ENCODE measurements around the gene PPID. TPM values are rescaled to one million over a fixed set of nuclear protein-coding genes. Genes with fewer than 3 reads are reported as not detected.
"Not testable (repeated sequence)": the region's sequence is repeated elsewhere in the genome, so short reads cannot be mapped to it uniquely, and the experiment has no call there.

Gene PPID
- polyA plus RNA-seq (ENCODE audit: insufficient read length): 43.6 TPM

DNA sequence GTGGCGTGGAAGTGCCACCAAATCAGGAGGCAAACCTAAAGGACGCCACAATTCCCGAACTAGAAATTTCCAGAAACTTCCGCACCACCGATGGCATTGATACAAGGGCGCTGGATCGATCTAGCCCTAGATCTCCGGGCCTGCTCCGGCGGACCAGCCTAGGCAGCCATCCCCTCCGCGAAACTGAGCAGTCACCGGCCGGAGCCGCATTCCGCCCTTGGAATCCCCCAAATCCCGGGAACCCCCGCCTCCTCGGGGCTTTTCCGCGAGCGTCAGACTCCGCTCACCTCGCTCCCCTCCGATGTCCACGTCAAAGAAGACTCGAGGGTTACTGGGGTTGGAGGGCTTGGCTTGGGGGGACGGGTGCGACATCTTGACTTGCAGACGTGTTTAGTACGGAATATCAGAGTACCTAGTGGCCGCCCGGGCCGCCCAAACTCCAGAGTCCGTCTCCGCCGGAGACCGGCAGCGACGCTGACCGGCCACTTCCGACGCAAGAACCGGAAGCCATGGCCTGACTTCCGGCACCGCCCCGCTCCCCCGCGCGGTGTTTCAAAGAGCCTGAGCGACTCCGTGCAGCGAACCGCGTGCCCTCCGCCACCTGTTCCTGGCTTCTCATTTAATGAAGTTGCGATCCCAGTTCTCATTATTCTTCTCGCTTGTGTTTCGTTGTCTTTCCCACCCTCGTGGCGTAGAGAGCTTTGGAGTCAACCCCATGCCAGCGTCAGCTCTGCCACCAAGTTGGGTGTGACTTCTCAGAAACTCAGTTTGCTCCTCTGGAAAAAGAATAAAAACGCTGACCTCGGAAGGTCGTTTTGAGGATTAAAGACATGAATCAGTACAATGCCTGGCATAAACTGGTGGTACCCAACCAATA, at the start of gene PPID:
Gene PPID (minus strand): TSS at position 480 of the 877 bp plus-strand sequence. CDS start 108 bp downstream, at position 372.
- peak; percentile 40 for DNase-seq (ENCODE audit: low read depth)

DNA sequence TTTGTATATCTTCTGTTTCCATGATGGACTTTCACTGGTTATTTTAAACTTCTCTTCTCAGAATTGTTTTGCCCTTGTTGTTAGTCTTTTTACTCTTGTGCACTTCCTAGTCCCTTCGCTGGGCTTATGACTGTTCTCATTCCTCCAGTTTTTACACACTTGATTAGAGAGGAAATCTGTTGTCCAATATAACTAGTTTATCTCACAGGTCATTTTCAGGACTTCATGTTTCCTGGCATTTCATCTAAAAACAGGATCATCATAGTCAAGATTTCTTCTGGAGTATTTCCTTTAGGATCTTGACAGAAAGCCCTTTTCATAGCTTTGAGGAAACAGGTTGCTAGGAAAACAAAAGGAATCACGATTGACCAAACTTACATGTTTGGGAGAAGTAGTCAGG, 48.6 kb upstream of the PPID start:
- DNase-seq (ENCODE audit: low read depth): no peak

DNA sequence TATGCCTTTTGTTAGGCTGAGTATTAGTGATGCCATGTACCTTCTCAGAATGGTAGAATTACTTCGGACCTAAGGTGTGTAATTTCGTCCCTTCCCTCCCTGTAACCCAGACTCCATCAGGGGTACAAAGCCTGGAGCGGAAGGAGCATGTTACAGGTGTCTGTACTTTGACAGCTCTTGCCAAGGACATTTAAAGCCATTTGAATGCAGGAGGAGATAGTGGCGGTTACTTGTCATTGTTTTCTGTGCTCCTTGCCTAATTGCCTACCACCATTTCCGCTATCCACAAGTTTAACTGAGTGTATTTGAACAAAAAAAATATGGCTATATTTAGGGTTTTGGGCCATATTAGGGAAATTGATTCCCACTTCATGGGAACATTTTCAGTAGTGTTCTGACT, 47.5 kb upstream of the PPID start:
- no peak for DNase-seq (ENCODE audit: low read depth)

DNA sequence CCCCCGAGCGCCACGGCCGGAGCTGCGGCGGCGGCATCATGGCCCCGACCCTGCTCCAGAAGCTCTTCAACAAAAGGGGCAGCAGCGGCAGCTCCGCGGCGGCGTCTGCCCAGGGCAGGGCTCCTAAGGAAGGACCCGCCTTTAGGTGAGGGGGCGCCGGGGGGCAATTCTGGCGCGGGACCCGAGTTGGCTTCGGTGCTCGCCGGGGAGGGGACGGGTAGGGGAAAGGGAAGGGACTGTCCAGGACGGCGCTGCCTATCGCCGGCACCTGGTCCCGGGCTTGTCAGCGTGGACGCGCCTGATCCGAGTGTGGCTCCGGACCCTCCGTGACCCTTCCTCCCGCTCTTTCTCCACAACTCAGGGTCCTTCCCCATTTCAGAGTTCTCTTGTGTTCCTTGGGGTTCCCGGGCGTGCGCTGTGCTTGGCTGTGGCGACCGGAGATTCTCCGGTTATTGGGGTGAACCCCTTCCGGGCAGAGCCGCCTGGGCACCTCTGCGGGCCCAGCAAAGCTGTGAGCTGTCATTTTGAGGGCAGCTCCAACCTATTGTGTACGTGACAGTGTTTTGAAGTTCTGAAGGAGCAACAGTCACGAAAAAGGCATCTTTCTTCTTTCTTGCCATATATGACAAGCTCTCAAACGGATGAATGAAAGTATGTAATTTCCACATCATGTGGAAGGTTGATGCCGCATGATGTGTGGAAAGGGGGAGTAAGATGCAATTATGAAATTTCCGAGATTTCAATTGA, 46.2 kb upstream of the PPID start:
- no peak for DNase-seq (ENCODE audit: low read depth)

DNA sequence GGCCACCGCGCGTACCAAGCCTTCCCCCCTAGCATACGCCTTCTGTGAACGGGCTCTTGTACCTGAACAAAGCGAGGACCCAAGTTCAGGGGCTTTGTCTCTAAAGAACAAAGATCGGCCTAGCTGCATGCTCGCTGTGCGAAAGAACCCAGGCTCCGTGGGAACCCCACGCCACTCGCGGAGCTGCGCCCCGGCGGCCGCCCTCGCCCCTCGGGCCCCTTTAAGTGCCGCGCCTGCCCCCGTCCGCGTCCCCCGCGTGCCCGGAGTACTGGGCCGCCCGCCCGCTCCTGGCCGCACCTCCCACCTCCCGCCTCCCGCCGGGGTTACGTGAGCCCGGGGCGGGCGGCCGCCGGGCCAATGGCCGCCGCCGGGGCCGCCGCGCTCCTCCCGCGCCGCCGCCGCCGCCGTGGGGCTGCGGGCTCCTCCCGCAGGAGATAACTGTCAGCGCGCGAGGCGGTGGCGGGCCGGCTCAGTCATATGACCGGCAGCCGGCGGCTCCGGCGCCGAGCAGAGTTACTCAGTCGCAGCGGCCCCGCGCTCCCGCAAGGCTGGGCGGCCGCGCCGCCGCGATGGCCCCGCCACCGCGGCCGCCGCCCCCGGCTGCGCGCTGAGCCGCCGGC, 45.5 kb upstream of the PPID start, which contains the start of gene FNIP2:
Gene FNIP2 (plus strand): TSS at position 472 of the 620 bp plus-strand sequence. CDS start 187 bp downstream, outside the sequence.
- no peak for DNase-seq (ENCODE audit: low read depth)

DNA sequence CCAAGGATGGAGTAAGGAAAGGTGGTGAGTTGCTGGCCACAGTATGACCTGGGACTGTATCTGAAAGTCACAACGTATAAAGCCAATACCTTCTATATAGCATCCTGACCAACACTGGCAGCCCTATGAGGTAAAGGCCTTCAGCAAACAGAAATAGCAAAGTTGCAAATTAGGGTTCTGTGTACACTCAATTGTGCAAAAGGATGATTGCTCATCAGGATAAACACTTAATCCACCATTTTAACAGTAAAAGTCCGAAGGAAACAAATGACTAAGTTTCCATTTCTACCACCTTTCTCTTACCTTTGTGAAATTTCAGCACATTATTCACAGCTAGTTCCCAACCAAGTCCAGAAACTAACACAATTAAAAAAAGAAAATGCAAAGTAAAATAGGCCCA, 44.3 kb upstream of the PPID start:
- DNase-seq (ENCODE audit: low read depth): no peak

DNA sequence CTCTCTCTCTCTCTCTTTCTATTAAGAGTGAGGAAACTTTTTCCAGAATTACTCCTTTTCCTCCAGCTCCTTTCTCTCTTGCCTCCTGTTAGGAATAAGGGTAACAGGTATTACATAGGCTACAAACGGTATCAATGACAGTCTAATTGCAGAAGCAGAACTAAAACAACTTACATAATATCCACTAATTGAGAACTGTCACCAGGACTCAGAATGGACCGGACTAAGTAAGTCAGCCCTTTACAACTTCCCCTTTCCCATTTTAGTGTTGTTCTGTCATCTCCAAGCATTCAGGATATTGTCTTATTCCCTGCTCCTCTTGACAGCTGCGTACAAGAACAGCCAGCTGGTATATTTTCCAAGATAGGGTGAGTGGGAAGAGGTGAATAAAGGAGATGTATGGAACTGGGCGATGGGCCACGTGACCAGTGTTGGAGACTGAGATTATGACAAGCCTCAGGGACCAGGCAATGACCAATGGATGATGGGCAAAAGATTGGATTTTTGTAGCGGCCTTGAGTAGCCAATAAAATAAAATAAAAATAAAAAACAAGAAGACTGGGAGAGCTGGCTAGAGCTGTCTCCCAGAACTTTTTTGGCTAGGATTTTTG, 43.3 kb upstream of the PPID start:
- DNase-seq (ENCODE audit: low read depth): no peak

DNA sequence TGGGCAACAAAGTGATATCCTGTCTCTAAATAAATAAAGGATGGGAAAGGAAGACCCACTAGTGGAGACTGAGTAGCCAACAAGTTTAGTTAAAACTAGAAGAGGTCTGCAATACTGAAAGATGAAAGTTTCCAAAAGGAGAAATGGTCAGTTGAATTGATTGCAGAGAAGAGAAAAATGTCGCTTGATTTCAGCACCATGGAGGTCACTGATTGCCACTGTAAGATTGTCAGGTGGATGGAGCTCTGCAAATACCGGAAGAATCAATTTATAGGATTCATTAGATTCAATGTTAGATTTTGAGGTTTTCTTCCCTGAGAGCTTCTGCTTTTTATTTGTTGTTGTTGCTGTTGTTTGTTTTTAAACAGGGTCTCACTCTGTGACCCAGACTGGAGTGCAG, 40.3 kb upstream of the PPID start:
- DNase-seq (ENCODE audit: low read depth): no peak

DNA sequence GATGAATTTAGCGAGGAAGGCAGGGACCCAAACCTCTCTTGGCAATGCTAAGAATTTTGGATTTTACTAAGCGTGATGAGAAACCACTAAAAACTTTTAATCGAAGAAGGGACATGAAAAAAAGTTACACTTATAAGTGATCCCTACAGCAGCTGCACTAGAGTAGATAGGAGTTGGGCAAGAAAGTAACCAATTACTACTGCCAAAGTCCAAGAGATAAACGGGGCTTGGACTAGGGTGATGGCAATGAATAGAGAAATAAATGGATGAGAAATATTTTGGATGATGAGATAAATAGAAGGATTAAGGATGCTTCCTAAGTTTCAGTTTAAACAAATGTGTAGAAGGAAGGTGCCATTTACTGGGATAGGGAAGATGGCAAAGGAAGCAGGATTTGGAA, 39.4 kb upstream of the PPID start:
- no peak for DNase-seq (ENCODE audit: low read depth)

DNA sequence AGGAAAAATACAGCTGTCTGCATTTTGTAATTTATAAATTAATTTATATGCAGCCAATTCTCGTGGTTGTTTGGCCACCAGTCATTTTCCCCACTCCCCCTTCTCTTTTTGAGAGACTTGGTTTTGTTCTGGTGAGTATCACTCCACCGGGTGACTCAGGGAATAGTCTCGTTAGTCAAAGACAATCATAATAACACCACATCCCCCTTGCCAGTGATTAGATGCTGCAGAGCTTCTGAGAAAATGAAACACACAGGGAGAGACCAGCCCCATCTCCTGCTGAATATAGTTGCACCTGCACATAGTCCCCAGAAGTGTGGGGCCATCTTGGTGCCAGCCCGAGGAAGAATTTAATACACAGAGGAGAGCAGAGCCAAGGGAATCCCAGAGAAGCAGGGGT, 37.7 kb upstream of the PPID start:
- DNase-seq (ENCODE audit: low read depth): no peak

DNA sequence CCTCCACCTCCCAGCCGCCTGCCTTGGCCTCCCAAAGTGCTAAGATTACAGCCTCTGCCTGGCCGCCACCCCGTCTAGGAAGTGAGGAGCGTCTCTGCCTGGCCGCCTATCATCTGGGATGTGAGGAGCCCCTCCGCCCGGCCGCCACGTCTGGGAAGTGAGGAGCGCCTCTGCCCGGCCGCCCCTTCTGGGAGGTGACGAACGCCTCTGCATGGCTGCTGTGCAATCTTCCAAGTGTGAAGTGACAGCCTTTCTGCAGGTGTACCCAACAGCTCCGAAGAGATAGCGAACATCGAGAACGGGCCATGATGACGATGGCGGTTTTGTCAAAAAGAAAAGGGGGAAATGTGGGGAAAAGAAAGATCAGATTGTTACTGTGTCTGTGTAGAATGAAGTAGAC, 36.3 kb upstream of the PPID start:
- not testable (repeated sequence) for DNase-seq (ENCODE audit: low read depth)

DNA sequence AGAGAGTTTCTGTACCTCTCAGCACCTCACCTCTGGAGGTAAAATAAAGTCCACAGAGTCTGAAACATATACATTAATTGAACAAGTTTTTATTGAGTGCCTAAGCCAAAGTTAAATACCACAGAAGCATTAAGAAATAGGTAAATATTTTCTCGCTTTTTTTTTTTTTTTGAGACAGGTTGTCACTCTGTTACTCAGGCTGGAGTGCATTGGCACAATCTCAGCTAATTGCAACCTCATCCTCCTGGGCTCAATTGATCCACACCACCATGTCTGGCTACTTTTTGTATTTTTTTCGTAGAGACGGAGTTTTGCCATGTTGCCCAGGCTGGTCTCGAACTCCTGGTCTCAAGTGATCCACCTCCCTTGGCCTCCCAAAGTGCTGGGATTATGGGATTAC, 35.5 kb upstream of the PPID start:
- DNase-seq (ENCODE audit: low read depth): no peak

DNA sequence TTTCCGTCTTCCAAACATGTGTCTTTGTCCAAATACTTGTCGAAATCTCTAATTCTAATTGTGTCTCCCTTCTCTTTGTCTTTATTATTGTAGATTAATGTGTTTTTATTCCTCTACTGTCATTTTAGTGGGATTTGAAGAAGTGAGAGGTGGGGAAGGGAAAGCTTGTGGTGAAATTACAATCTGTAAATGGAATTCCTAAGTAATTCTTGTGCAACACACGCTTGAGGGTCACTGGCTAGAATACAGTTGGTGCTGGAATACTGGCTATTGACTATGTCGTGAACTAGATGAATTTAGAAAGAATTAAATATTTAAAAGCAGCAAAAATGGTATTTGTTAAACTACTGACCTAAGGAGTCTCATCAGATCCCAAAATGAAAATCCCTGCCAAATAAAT, 34.9 kb upstream of the PPID start:
- DNase-seq (ENCODE audit: low read depth): no peak

DNA sequence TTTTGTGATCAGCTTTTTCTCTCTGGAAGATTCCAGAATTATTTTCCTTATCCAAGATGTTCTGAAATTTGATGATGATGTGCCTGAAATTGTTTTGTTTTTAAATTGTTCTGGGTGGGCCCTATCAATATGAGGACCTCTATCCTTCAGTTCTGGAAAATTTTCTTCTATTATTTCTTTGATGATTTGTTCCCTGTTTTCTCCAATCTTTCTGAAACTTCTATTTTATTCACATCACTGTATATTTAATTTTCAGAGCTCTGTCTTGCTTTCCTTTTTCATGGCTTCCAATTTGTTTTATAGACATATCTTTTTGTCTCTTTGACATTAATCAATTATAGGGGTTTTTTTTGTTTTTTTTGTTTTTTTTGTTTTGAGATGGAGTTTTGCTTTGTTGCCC, 33.4 kb upstream of the PPID start:
- DNase-seq (ENCODE audit: low read depth): no peak

DNA sequence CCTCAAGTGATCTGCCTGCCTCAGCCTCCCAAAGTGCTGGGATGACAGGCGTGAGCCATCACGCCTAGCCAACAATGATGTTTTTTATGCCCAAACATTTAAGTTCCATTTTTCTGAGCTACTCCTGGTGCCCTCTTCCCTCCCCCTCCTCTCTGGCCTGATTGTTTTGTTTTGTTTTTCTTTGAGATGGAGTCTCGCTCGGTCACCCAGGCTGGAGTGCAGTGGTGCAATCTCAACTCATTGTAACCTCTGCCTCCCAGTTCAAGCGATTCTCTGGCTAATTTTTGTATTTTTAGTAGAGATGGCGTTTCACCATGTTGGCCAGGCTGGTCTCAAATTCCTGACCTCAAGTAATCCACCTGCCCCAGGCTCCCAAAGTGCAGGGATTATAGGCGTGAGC, 32.6 kb upstream of the PPID start:
- not testable (repeated sequence) for DNase-seq (ENCODE audit: low read depth)

DNA sequence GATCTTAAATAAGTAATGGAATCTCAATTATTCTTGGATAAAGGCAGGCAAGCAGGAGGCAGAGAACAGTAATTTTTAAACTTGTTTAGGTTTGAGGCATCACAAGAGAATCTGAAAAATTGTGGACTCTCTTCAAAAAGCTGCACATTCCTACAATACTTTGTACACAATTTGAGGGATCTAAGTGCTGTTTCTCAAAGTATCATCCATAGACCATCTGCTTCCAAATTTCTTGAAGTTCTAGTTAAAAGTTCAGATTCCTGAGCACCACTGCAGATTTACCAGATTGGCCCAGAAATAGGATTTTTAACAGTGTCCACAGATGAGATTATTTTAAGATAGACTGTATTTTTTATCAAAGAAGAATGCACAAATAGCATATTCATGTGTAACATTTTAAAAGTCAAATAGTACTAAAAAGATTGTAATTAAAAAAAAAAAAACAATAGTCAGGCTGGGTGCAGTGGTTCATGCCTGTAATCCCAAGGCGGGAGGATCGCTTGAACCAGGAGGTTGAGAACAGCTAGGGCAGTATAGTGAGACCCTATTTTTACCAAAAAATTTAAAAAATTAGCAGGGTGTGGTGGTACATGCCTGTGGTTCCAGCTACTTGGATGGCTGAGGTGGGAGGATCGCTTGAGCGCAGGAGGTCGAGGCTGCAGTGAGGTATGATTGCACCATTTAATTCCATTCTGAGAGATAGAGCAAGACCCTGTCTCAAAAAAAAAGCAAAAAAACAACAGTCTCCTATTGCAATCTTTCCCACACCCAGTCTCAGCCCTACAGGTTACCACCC, 31.4 kb upstream of the PPID start:
- no peak for DNase-seq (ENCODE audit: low read depth)

DNA sequence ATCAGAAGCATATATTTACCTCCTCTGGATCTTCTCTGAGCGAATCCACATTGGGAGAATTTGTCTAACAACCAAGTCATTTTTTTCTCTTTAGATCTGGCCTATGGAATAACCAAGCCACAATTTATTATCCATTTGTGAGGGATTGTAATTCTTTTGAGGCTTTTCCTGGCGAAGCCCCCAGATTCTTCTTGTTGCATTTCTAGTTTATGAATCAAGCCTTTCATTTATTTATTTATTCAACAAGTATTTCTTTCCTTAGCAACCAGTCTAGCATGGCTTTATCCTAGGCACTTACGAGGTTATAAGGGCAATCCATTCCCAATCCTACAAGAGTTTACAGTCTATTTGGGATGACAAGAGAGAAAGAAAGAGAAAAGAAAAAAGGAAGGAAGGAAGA, 27.2 kb upstream of the PPID start:
- DNase-seq (ENCODE audit: low read depth): no peak

DNA sequence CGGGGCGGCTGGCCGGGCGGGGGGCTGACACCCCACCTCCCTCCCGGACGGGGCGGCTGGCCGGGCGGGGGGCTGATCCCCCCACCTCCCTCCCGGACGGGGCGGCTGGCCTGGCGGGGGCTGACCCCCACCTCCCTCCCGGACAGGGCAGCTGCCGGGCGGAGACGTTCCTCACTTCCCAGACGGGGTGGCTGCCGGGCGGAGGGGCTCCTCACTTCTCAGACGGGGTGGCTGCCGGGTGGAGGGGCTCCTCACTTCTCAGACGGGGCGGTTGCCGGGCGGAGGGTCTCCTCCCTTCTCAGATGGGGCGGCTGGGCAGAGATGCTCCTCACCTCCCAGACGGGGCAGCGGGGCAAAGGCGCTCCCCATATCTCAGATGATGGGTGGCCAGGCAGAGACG, 23.3 kb upstream of the PPID start:
- DNase-seq (ENCODE audit: low read depth): not testable (repeated sequence)

DNA sequence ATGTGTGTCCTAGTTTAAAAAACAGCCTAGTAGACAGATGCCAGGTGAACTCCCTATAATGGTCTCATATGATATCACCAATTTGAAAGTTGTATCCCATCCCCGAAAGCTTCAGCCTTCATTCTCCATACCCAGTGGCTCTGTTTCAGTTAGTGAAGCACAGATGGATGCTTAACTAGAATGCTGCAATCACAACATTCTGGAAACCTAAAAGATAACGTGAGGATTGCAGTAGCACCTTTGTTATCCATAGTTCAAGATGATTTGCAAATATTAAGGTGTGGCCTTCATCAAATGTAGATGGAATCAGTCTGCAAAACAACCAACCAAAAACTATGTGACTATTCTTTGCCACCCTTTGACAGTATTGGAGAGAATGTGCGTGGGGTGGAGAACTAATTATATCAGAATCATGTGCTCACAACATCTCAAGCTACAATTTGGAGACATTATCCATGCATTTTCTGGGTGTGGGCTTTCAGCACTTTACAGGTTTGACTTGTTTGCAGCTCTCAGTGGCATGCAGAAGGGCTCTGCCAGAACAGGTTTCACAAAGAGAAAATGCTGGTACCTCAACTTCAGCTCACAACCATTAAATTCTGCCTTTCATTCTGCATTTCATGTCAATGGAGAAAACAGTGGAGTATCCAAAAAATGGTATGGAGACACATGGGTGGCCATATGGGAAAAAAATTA, 18.3 kb upstream of the PPID start:
- DNase-seq (ENCODE audit: low read depth): no peak

DNA sequence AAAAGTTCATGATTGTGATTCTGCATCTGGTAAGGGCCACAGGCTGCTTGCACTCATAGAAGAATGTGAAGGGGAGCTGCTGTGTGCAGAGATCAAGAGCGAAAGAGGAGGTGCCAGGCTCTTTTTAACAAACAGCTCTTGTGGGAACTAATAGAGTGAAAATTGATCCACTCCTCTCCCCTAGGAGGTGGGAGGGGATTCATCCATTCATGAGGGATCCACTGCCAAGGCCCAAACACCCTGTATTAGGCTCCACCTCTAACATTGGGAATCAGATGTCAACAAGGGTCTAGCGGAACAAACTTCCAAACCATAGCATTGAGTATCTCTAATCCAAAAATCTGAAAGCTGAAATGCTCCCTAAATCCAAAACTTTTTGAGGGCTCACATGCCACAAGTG, 16.4 kb upstream of the PPID start:
- no peak for DNase-seq (ENCODE audit: low read depth)

DNA sequence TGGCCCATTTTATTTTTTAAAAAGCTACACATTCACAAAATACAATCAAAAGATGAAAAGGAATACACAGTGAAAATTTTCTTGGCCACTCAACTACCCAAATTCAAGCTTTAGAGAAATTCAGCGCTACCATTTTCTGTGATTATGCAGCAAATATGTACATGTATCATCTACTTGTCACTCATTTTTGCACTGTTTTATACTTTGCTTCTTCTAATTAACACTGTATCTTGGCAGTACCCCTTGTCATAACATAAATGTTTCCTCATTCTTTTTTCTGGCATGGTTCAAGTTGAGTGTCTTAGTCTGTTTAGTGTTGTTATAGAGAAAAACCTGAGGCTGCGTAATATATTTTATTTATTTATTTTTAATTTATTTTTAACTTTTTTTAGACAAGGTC, 15.7 kb upstream of the PPID start:
- DNase-seq (ENCODE audit: low read depth): no peak

Measured in forelimb muscle (tissue), 1 donor.